Measurements from ENCODE around the gene CAMK2D. TPM values are rescaled to one million over a fixed set of nuclear protein-coding genes. Genes with fewer than 3 reads are reported as not detected.

Gene CAMK2D
- total RNA-seq, 1 donor = 207 TPM

DNA sequence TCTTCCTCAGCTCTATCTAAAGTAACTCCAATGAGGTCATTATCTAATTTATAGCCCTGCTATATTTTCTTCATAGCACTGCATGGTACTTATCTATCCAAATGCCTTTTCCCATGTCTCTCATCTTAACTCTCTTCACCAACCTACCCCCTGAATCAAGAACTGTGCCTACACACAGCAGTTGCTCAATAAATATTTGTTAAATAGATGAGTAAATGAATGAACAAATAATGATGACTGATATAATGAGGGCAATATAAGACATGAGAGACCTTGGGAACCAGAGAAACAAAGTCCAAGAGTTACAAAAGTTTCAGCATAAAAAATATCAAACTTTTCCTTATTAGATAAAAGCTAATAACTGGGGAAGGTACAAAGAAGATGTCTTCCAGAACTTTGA is 19.6 kb downstream of the CAMK2D start:
- peaks cover 91% of the 10 kb centered on the region for H3K79me2 ChIP-seq (ENCODE audit: insufficient read depth, low read length)
- H3K9me3 ChIP-seq (ENCODE audit: low read depth, low read length) = no peaks in the 10 kb centered on the region

DNA sequence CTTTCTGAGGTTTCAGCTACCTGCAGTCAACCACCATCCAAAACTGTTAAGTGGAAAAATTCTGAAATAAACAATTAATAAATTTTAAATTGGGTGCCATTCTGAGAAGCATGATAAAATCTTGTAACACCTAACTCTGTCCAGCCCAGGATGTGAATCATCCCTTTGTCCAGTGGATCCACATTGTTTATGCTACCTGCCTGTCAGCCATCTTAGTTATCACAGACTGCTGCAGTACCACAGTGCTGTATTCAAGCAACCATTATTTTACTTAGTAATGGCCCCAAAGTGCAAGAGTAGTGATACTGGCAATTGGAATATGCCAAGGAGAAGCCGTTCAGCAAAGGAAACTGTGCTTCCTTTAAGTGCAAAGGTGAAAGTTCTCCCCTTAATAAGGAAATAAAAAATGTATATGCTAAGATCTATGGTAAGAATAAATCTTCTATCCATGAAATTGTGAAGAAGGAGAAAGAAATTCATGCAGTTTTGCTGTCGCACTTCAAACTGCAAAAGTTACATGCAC is 20.6 kb downstream of the CAMK2D start:
- H3K27me3 ChIP-seq (ENCODE audit: insufficient read depth, low read length) = no peaks in the 10 kb centered on the region
- peaks cover 17% of the 10 kb centered on the region for H3K4me1 ChIP-seq (ENCODE audit: insufficient read depth, low read length)
- H3K27ac ChIP-seq (ENCODE audit: low read depth, low read length) = no peak overlapping the region
- TF ChIP-seq CTCF (IDR thresholded peaks at IDR 0.05; ENCODE audit: extremely low read depth, low read depth, low read length) = no peak
- H4K20me1 ChIP-seq (ENCODE audit: insufficient read depth, low read length) = no peaks in the 10 kb centered on the region
- peaks cover 9% of the 10 kb centered on the region for H3K36me3 ChIP-seq (ENCODE audit: insufficient read depth, low read length)
- DNase-seq (ENCODE audit: insufficient read length, low spot score, missing footprints) = no peak
- no peak overlapping the region for H2AFZ ChIP-seq (ENCODE audit: low read length)
- H3K4me3 ChIP-seq (ENCODE audit: insufficient read depth, low read length) = no peak overlapping the region
- H3K9me3 ChIP-seq (ENCODE audit: low read depth, low read length) = no peaks in the 10 kb centered on the region
- H3K4me2 ChIP-seq (ENCODE audit: insufficient read depth, low read length) = no peak overlapping the region
- peaks cover 94% of the 10 kb centered on the region for H3K79me2 ChIP-seq (ENCODE audit: insufficient read depth, low read length)

More for the DNA sequence above, 19.6 kb downstream of the CAMK2D start:
- H3K4me2 ChIP-seq (ENCODE audit: insufficient read depth, low read length) = no peak overlapping the region
- TF ChIP-seq CTCF (IDR thresholded peaks at IDR 0.05; ENCODE audit: extremely low read depth, low read depth, low read length) = no peak
- peaks cover 9% of the 10 kb centered on the region for H3K36me3 ChIP-seq (ENCODE audit: insufficient read depth, low read length)
- DNase-seq (ENCODE audit: insufficient read length, low spot score, missing footprints) = no peak
- no peak overlapping the region for H3K4me3 ChIP-seq (ENCODE audit: insufficient read depth, low read length)
- H4K20me1 ChIP-seq (ENCODE audit: insufficient read depth, low read length) = no peaks in the 10 kb centered on the region
- no peaks in the 10 kb centered on the region for H3K27me3 ChIP-seq (ENCODE audit: insufficient read depth, low read length)
- no peak overlapping the region for H2AFZ ChIP-seq (ENCODE audit: low read length)
- H3K27ac ChIP-seq (ENCODE audit: low read depth, low read length) = no peak overlapping the region
- peaks cover 17% of the 10 kb centered on the region for H3K4me1 ChIP-seq (ENCODE audit: insufficient read depth, low read length)

GRCh38 chr4:113739197-113739596 is 22.3 kb downstream of the CAMK2D start:
- Histone ChIP-seq H3K79me2 (ENCODE audit: insufficient read depth, low read length) (peaks cover 94% of the 10 kb centered on the region), H3K9me3 (ENCODE audit: low read depth, low read length) (no peaks in the 10 kb centered on the region), H2AFZ (ENCODE audit: low read length) (no peak overlapping the region), H3K4me2 (ENCODE audit: insufficient read depth, low read length) (no peak overlapping the region), H3K27me3 (ENCODE audit: insufficient read depth, low read length) (no peaks in the 10 kb centered on the region), H3K27ac (ENCODE audit: low read depth, low read length) (no peak overlapping the region), H4K20me1 (ENCODE audit: insufficient read depth, low read length) (no peaks in the 10 kb centered on the region), H3K4me3 (ENCODE audit: insufficient read depth, low read length) (no peak overlapping the region), H3K4me1 (ENCODE audit: insufficient read depth, low read length) (peaks cover 17% of the 10 kb centered on the region), H3K36me3 (ENCODE audit: insufficient read depth, low read length) (peaks cover 9% of the 10 kb centered on the region)
- no peak for TF ChIP-seq CTCF (IDR thresholded peaks at IDR 0.05; ENCODE audit: extremely low read depth, low read depth, low read length)
- no peak for DNase-seq (ENCODE audit: insufficient read length, low spot score, missing footprints)

- H4K20me1 ChIP-seq (ENCODE audit: insufficient read depth, low read length) = no peaks in the 10 kb centered on the region
- no peak for DNase-seq (ENCODE audit: insufficient read length, low spot score, missing footprints)
- TF ChIP-seq CTCF (IDR thresholded peaks at IDR 0.05; ENCODE audit: extremely low read depth, low read depth, low read length) = no peak
- no peaks in the 10 kb centered on the region for H3K9me3 ChIP-seq (ENCODE audit: low read depth, low read length)
- no peak overlapping the region for H2AFZ ChIP-seq (ENCODE audit: low read length)
- H3K27ac ChIP-seq (ENCODE audit: low read depth, low read length) = peak overlapping the region; percentile 47
- H3K4me3 ChIP-seq (ENCODE audit: insufficient read depth, low read length) = no peak overlapping the region
- H3K4me2 ChIP-seq (ENCODE audit: insufficient read depth, low read length) = no peak overlapping the region
- peaks cover 9% of the 10 kb centered on the region for H3K36me3 ChIP-seq (ENCODE audit: insufficient read depth, low read length)
- peaks cover 94% of the 10 kb centered on the region for H3K79me2 ChIP-seq (ENCODE audit: insufficient read depth, low read length)
- peaks cover 13% of the 10 kb centered on the region for H3K4me1 ChIP-seq (ENCODE audit: insufficient read depth, low read length)
- no peaks in the 10 kb centered on the region for H3K27me3 ChIP-seq (ENCODE audit: insufficient read depth, low read length)
Measured at GRCh38 chr4:113738251-113738650, 23.3 kb downstream of the CAMK2D start.

Data from osteoblast (primary cell).